Measurements from ENCODE around the gene CADM1. TPM values are rescaled to one million over a fixed set of nuclear protein-coding genes. Genes with fewer than 3 reads are reported as not detected.

The CADM1 gene
- total RNA-seq, 1 experiment from 2014 or later = 534 TPM

DNA sequence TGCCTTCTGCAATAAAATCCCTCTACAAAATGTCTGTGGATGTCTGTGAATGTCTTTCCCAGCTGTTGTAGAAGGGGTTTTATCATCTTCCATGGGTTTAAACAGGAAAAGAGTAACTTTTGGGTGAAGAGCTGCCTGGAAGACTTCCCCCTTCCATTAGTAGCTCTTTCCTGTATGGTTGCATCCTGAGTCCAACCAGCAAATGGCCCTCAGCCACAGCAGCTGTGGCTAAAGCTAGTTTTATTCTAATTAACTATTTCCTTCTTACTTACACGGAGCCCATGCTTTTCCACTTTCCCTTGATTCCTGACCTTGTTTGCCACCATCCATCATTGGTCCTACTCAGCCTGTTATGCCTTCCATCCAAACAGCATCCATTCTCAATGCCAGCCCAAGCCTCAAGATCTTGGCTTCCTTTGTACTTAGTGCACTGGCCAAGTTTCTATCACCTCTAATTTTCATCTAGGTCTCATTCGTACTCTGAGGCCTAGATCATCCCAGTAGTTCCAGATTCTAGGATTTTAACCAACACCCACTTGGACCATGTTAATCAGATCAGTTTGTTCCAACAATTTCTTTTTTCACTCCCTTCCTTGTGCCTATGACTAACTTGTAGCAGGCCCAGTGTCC, 41.5 kb upstream of the CADM1 start:
- TF ChIP-seq, protein P1, sequence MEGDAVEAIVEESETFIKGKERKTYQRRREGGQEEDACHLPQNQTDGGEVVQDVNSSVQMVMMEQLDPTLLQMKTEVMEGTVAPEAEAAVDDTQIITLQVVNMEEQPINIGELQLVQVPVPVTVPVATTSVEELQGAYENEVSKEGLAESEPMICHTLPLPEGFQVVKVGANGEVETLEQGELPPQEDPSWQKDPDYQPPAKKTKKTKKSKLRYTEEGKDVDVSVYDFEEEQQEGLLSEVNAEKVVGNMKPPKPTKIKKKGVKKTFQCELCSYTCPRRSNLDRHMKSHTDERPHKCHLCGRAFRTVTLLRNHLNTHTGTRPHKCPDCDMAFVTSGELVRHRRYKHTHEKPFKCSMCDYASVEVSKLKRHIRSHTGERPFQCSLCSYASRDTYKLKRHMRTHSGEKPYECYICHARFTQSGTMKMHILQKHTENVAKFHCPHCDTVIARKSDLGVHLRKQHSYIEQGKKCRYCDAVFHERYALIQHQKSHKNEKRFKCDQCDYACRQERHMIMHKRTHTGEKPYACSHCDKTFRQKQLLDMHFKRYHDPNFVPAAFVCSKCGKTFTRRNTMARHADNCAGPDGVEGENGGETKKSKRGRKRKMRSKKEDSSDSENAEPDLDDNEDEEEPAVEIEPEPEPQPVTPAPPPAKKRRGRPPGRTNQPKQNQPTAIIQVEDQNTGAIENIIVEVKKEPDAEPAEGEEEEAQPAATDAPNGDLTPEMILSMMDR (IDR thresholded peaks at IDR 0.05; ENCODE audit: insufficient read depth in 1 of 2, low read depth in 1 of 2, low read length in 1 of 2, severe bottlenecking in 1 of 2, unreplicated experiment in 1 of 2) = no peak
- no peak for DNase-seq
- Mint-ChIP-seq H3K4me3 (ENCODE audit: unreplicated experiment) (no peak overlapping the region), H3K4me1 (ENCODE audit: low read depth, unreplicated experiment) (peaks cover 30% of the 10 kb centered on the region), H3K36me3 (ENCODE audit: insufficient read depth, unreplicated experiment) (peaks cover 10% of the 10 kb centered on the region), H3K27me3 (ENCODE audit: insufficient read depth, unreplicated experiment) (no peaks in the 10 kb centered on the region), H3K9me3 (ENCODE audit: unreplicated experiment) (no peaks in the 10 kb centered on the region), H3K27ac (ENCODE audit: unreplicated experiment) (no peak overlapping the region)
- intact Hi-C loops (cut with micrococcal nuclease; ENCODE audit: unreplicated experiment) = no loop called here
- ChIA-PET POLR2A (no interaction called here), CTCF (no interaction called here)
- Histone ChIP-seq H3K9me3 (no peaks in the 10 kb centered on the region), H3K36me3 (ENCODE audit: control insufficient read depth, insufficient read depth, low read length) (no peaks in the 10 kb centered on the region), H3K4me1 (peaks cover 45% of the 10 kb centered on the region), H3K4me3 (ENCODE audit: low read depth, low read length) (no peak overlapping the region), H3K27me3 (replicated peaks; ENCODE audit: control insufficient read depth, insufficient read depth, low read length) (no peaks in the 10 kb centered on the region)
- no TSS peak for BruUV-seq (replicated peaks)

DNA sequence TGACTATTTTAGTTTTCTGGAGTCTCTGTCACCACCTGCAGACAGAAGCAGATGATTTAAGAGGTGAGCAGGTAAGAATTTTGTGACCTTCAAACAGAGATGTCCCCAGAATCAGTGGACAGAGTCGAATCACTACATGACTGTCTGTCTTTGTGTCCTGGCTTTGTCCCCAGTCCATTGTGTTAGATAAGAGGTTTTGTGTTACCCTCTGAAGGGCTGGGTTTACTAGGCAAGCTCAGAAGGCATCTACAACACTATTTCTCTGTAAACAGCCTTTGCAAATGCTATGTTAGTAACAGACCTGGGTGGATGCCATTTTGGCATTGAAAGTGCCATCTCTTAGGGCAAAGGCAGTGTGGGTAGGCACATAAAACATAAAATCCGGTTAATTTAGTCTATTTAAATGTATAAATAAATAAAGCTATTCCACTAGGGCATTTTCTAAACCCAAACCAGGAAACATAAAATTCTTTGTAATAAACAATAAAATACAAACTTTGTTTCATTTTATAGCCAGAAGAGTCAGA, 40.3 kb upstream of the CADM1 start:
- H3K4me1 ChIP-seq = peaks cover 35% of the 10 kb centered on the region
- H3K9me3 ChIP-seq = no peaks in the 10 kb centered on the region
- H3K36me3 ChIP-seq (ENCODE audit: control insufficient read depth, insufficient read depth, low read length) = no peaks in the 10 kb centered on the region
- no TSS peak for BruUV-seq (replicated peaks)
- Mint-ChIP-seq H3K4me3 (ENCODE audit: unreplicated experiment) (no peak overlapping the region), H3K9me3 (ENCODE audit: unreplicated experiment) (no peaks in the 10 kb centered on the region), H3K4me1 (ENCODE audit: low read depth, unreplicated experiment) (peaks cover 19% of the 10 kb centered on the region), H3K27me3 (ENCODE audit: insufficient read depth, unreplicated experiment) (no peaks in the 10 kb centered on the region), H3K27ac (ENCODE audit: unreplicated experiment) (no peak overlapping the region), H3K36me3 (ENCODE audit: insufficient read depth, unreplicated experiment) (peaks cover 10% of the 10 kb centered on the region)
- no peak overlapping the region for H3K4me3 ChIP-seq (ENCODE audit: low read depth, low read length)
- DNase-seq = no peak
- POLR2A ChIA-PET = no interaction called here
- CTCF ChIA-PET = interaction anchor here (1.2 kb wide), 1 partner anchor 40 kb away, joined by 6 read pairs; the partner anchor contains the start of gene CADM1
- intact Hi-C loops (cut with micrococcal nuclease; ENCODE audit: unreplicated experiment) = no loop called here
- H3K27me3 ChIP-seq (replicated peaks; ENCODE audit: control insufficient read depth, insufficient read depth, low read length) = no peaks in the 10 kb centered on the region
- TF ChIP-seq, protein P1 (IDR thresholded peaks at IDR 0.05; ENCODE audit: insufficient read depth in 1 of 2, low read depth in 1 of 2, low read length in 1 of 2, severe bottlenecking in 1 of 2, unreplicated experiment in 1 of 2) = no peak

DNA sequence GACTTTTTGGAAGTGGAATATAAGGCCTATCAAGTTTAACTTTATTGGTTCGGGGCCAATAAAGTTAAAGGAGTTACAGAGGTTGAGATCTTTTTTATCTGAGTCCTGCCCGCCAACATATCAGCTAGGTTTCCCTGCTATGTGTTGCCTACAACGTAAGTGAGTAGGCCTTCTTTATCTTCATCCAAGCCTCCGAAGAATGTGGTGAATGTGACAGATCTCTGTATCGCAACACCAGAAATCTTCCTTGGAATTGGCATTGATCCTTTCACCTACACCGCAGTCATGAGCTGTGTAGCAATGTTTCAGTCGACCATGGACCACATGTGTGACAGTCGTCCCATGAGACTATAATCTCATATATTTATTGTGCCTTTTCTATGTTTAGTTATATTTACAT, 37.3 kb upstream of the CADM1 start:
- no peak overlapping the region for H3K4me3 ChIP-seq (ENCODE audit: low read depth, low read length)
- no peaks in the 10 kb centered on the region for H3K27me3 Mint-ChIP-seq (ENCODE audit: insufficient read depth, unreplicated experiment)
- H3K4me1 Mint-ChIP-seq (ENCODE audit: low read depth, unreplicated experiment) = no peaks in the 10 kb centered on the region
- no peaks in the 10 kb centered on the region for H3K9me3 ChIP-seq
- H3K4me1 ChIP-seq = peaks cover 20% of the 10 kb centered on the region
- BruUV-seq (replicated peaks) = no TSS peak
- H3K36me3 ChIP-seq (ENCODE audit: control insufficient read depth, insufficient read depth, low read length) = no peaks in the 10 kb centered on the region
- TF ChIP-seq, protein P1 (IDR thresholded peaks at IDR 0.05; ENCODE audit: insufficient read depth in 1 of 2, low read depth in 1 of 2, low read length in 1 of 2, severe bottlenecking in 1 of 2, unreplicated experiment in 1 of 2) = no peak
- CTCF ChIA-PET = interaction anchor here (0.5 to 1.7 kb wide), 5 partner anchors 37 to 210 kb away, joined by 3 to 13 read pairs (median 5); partner anchors contain the start of gene CADM1
- H3K9me3 Mint-ChIP-seq (ENCODE audit: unreplicated experiment) = no peaks in the 10 kb centered on the region
- H3K36me3 Mint-ChIP-seq (ENCODE audit: insufficient read depth, unreplicated experiment) = no peaks in the 10 kb centered on the region
- no peak overlapping the region for H3K4me3 Mint-ChIP-seq (ENCODE audit: unreplicated experiment)
- no peaks in the 10 kb centered on the region for H3K27me3 ChIP-seq (replicated peaks; ENCODE audit: control insufficient read depth, insufficient read depth, low read length)
- peak; percentile 68 to 69 for DNase-seq
- POLR2A ChIA-PET = interaction anchor here (1.1 to 2.2 kb wide), 3 partner anchors 14 to 37 kb away, joined by 4 to 7 read pairs (median 5); partner anchors contain the start of gene CADM1
- intact Hi-C loops (cut with micrococcal nuclease; ENCODE audit: unreplicated experiment) = loop anchor here (1.0 to 2.0 kb wide), 2 partner anchors 8 to 37 kb away; partner anchors contain the start of gene CADM1
- no peak overlapping the region for H3K27ac Mint-ChIP-seq (ENCODE audit: unreplicated experiment)

All from Caco-2 (cell line).